Measurements from ENCODE around the gene AOPEP.

Gene AOPEP

GRCh38 chr9:95092262-95093072, 366.0 kb downstream of the AOPEP start:
- H3K27ac ChIP-seq (ENCODE audit: low read length): peak overlapping the region; percentile 77
- no peaks in the 10 kb centered on the region for H3K27me3 ChIP-seq (ENCODE audit: control insufficient read depth in 1 of 2, insufficient read depth in 2 of 2, low read length in 2 of 2)
- no peak overlapping the region for H3K4me3 ChIP-seq (ENCODE audit: low read length in 2 of 2)
- H3K4me1 ChIP-seq (ENCODE audit: control insufficient read depth, insufficient read depth, low read length): peaks cover 82% of the 10 kb centered on the region
- peak overlapping the region in 1 of 2 donors; percentile 21 for H3K9ac ChIP-seq (ENCODE audit: low read length in 2 of 2)
- H3K36me3 ChIP-seq (ENCODE audit: control insufficient read depth in 2 of 2, insufficient read depth in 2 of 2, low read length in 2 of 2): peaks cover 23 to 26% of the 10 kb centered on the region in 2 donors
- peaks cover 0 to 3% of the 10 kb centered on the region in 2 donors for H3K9me3 ChIP-seq (ENCODE audit: control insufficient read depth in 2 of 2, low read length in 2 of 2)

- no peak overlapping the region for H3K4me3 ChIP-seq (ENCODE audit: low read length in 2 of 2)
- H3K27me3 ChIP-seq (ENCODE audit: control insufficient read depth in 1 of 2, insufficient read depth in 2 of 2, low read length in 2 of 2): no peaks in the 10 kb centered on the region
- peaks cover 0 to 3% of the 10 kb centered on the region in 2 donors for H3K9me3 ChIP-seq (ENCODE audit: control insufficient read depth in 2 of 2, low read length in 2 of 2)
- peaks cover 74% of the 10 kb centered on the region for H3K4me1 ChIP-seq (ENCODE audit: control insufficient read depth, insufficient read depth, low read length)
- peak overlapping the region; percentile 77 for H3K27ac ChIP-seq (ENCODE audit: low read length)
- H3K36me3 ChIP-seq (ENCODE audit: control insufficient read depth in 2 of 2, insufficient read depth in 2 of 2, low read length in 2 of 2): peaks cover 19 to 22% of the 10 kb centered on the region in 2 donors
- H3K9ac ChIP-seq (ENCODE audit: low read length in 2 of 2): no peak overlapping the region
Observed at GRCh38 chr9:95093586-95093985, 367.1 kb downstream of the AOPEP start.

GRCh38 chr9:95094002-95094401, 367.5 kb downstream of the AOPEP start:
- peaks cover 19 to 21% of the 10 kb centered on the region in 2 donors for H3K36me3 ChIP-seq (ENCODE audit: control insufficient read depth in 2 of 2, insufficient read depth in 2 of 2, low read length in 2 of 2)
- peaks cover 70% of the 10 kb centered on the region for H3K4me1 ChIP-seq (ENCODE audit: control insufficient read depth, insufficient read depth, low read length)
- no peak overlapping the region for H3K4me3 ChIP-seq (ENCODE audit: low read length in 2 of 2)
- no peaks in the 10 kb centered on the region for H3K27me3 ChIP-seq (ENCODE audit: control insufficient read depth in 1 of 2, insufficient read depth in 2 of 2, low read length in 2 of 2)
- peaks cover 0 to 3% of the 10 kb centered on the region in 2 donors for H3K9me3 ChIP-seq (ENCODE audit: control insufficient read depth in 2 of 2, low read length in 2 of 2)
- no peak overlapping the region for H3K9ac ChIP-seq (ENCODE audit: low read length in 2 of 2)
- peak overlapping the region; percentile 24 for H3K27ac ChIP-seq (ENCODE audit: low read length)

- peaks cover 67% of the 10 kb centered on the region for H3K4me1 ChIP-seq (ENCODE audit: control insufficient read depth, insufficient read depth, low read length)
- no peak overlapping the region for H3K9ac ChIP-seq (ENCODE audit: low read length in 2 of 2)
- peaks cover 15 to 18% of the 10 kb centered on the region in 2 donors for H3K36me3 ChIP-seq (ENCODE audit: control insufficient read depth in 2 of 2, insufficient read depth in 2 of 2, low read length in 2 of 2)
- H3K9me3 ChIP-seq (ENCODE audit: control insufficient read depth in 2 of 2, low read length in 2 of 2): peaks cover 0 to 3% of the 10 kb centered on the region in 2 donors
- no peaks in the 10 kb centered on the region for H3K27me3 ChIP-seq (ENCODE audit: control insufficient read depth in 1 of 2, insufficient read depth in 2 of 2, low read length in 2 of 2)
- peak overlapping the region; percentile 49 for H3K27ac ChIP-seq (ENCODE audit: low read length)
- H3K4me3 ChIP-seq (ENCODE audit: low read length in 2 of 2): no peak overlapping the region
Observed at GRCh38 chr9:95095641-95096355, 369.3 kb downstream of the AOPEP start.

GRCh38 chr9:95096381-95096780, 369.9 kb downstream of the AOPEP start:
- Histone ChIP-seq H3K36me3 (ENCODE audit: control insufficient read depth in 2 of 2, insufficient read depth in 2 of 2, low read length in 2 of 2) (peaks cover 15 to 18% of the 10 kb centered on the region in 2 donors), H3K9me3 (ENCODE audit: control insufficient read depth in 2 of 2, low read length in 2 of 2) (peaks cover 0 to 3% of the 10 kb centered on the region in 2 donors), H3K9ac (ENCODE audit: low read length in 2 of 2) (no peak overlapping the region), H3K27me3 (ENCODE audit: control insufficient read depth in 1 of 2, insufficient read depth in 2 of 2, low read length in 2 of 2) (no peaks in the 10 kb centered on the region), H3K27ac (ENCODE audit: low read length) (peak overlapping the region; percentile 46), H3K4me1 (ENCODE audit: control insufficient read depth, insufficient read depth, low read length) (peaks cover 67% of the 10 kb centered on the region), H3K4me3 (ENCODE audit: low read length in 2 of 2) (no peak overlapping the region)

DNA sequence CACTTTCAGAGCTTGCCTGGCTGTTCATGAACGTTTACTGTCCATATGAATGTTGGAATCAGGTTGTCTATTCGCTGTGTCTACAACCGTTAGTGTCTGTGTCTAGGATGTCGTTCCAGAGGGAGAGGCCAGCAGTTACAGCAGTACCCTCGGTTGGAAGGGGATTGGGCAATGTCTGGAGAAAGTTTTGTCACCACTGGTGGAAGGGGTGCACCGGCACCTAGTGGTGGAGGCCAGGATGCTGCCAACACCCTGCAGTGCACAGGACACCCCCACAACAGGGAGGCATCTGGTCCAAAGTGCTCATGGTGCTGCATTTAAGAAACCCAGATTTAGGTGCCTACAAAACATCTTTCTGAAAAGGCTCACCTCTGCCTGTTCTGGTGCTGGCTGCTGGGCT, 370.3 kb downstream of the AOPEP start:
- Histone ChIP-seq H3K27me3 (ENCODE audit: control insufficient read depth in 1 of 2, insufficient read depth in 2 of 2, low read length in 2 of 2) (no peaks in the 10 kb centered on the region), H3K9ac (ENCODE audit: low read length in 2 of 2) (no peak overlapping the region), H3K4me1 (ENCODE audit: control insufficient read depth, insufficient read depth, low read length) (peaks cover 67% of the 10 kb centered on the region), H3K36me3 (ENCODE audit: control insufficient read depth in 2 of 2, insufficient read depth in 2 of 2, low read length in 2 of 2) (peaks cover 15 to 18% of the 10 kb centered on the region in 2 donors), H3K27ac (ENCODE audit: low read length) (peak overlapping the region; percentile 46), H3K9me3 (ENCODE audit: control insufficient read depth in 2 of 2, low read length in 2 of 2) (peaks cover 0 to 3% of the 10 kb centered on the region in 2 donors), H3K4me3 (ENCODE audit: low read length in 2 of 2) (no peak overlapping the region)

- peaks cover 0 to 3% of the 10 kb centered on the region in 2 donors for H3K9me3 ChIP-seq (ENCODE audit: control insufficient read depth in 2 of 2, low read length in 2 of 2)
- no peak overlapping the region for H3K4me3 ChIP-seq (ENCODE audit: low read length in 2 of 2)
- no peak overlapping the region for H3K9ac ChIP-seq (ENCODE audit: low read length in 2 of 2)
- H3K27ac ChIP-seq (ENCODE audit: low read length): peak overlapping the region; percentile 46
- peaks cover 67% of the 10 kb centered on the region for H3K4me1 ChIP-seq (ENCODE audit: control insufficient read depth, insufficient read depth, low read length)
- peaks cover 15 to 18% of the 10 kb centered on the region in 2 donors for H3K36me3 ChIP-seq (ENCODE audit: control insufficient read depth in 2 of 2, insufficient read depth in 2 of 2, low read length in 2 of 2)
- H3K27me3 ChIP-seq (ENCODE audit: control insufficient read depth in 1 of 2, insufficient read depth in 2 of 2, low read length in 2 of 2): no peaks in the 10 kb centered on the region
Observed at GRCh38 chr9:95097279-95097678, 370.8 kb downstream of the AOPEP start.

GRCh38 chr9:95098391-95098921, 372.0 kb downstream of the AOPEP start:
- Histone ChIP-seq H3K27me3 (ENCODE audit: control insufficient read depth in 1 of 2, insufficient read depth in 2 of 2, low read length in 2 of 2) (no peaks in the 10 kb centered on the region), H3K27ac (ENCODE audit: low read length) (peak overlapping the region; percentile 24), H3K36me3 (ENCODE audit: control insufficient read depth in 2 of 2, insufficient read depth in 2 of 2, low read length in 2 of 2) (peaks cover 15 to 16% of the 10 kb centered on the region in 2 donors), H3K9ac (ENCODE audit: low read length in 2 of 2) (no peak overlapping the region), H3K4me3 (ENCODE audit: low read length in 2 of 2) (no peak overlapping the region), H3K9me3 (ENCODE audit: control insufficient read depth in 2 of 2, low read length in 2 of 2) (peaks cover 0 to 3% of the 10 kb centered on the region in 2 donors), H3K4me1 (ENCODE audit: control insufficient read depth, insufficient read depth, low read length) (peaks cover 71% of the 10 kb centered on the region)

GRCh38 chr9:95099321-95100070, 373.0 kb downstream of the AOPEP start:
- Histone ChIP-seq H3K36me3 (ENCODE audit: control insufficient read depth in 2 of 2, insufficient read depth in 2 of 2, low read length in 2 of 2) (peaks cover 11% of the 10 kb centered on the region in 2 donors), H3K9me3 (ENCODE audit: control insufficient read depth in 2 of 2, low read length in 2 of 2) (peaks cover 0 to 3% of the 10 kb centered on the region in 2 donors), H3K4me3 (ENCODE audit: low read length in 2 of 2) (no peak overlapping the region), H3K4me1 (ENCODE audit: control insufficient read depth, insufficient read depth, low read length) (peaks cover 72% of the 10 kb centered on the region), H3K27ac (ENCODE audit: low read length) (peak overlapping the region; percentile 46), H3K9ac (ENCODE audit: low read length in 2 of 2) (no peak overlapping the region), H3K27me3 (ENCODE audit: control insufficient read depth in 1 of 2, insufficient read depth in 2 of 2, low read length in 2 of 2) (no peaks in the 10 kb centered on the region)

DNA sequence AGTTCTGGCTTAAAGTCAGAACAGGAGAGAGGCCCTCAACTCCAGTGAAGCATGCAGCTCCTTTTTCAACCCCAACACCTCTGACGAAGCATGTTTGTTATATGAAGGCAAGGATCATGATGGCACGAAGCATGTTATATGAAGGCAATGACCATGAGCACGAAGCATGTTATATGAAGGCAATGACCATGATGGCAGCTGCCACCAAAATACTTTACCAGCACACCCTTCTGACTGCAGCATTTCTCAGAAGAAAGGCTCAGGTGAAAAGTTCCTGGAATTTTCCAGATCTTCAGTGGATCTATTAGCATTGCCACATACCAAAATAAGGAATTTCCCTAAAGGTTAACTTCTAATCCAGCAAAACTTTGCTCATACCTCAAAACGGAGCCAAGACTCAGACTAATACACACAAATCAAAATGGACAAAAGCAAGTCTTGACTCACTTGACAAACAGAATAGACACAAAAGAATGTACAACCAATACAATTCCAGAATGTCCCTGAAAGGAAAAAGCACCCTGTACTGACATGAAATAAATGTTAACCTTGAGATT, 373.6 kb downstream of the AOPEP start:
- Histone ChIP-seq H3K27ac (ENCODE audit: low read length) (peak overlapping the region; percentile 46), H3K9me3 (ENCODE audit: control insufficient read depth in 2 of 2, low read length in 2 of 2) (peaks cover 0 to 3% of the 10 kb centered on the region in 2 donors), H3K4me3 (ENCODE audit: low read length in 2 of 2) (no peak overlapping the region), H3K36me3 (ENCODE audit: control insufficient read depth in 2 of 2, insufficient read depth in 2 of 2, low read length in 2 of 2) (peaks cover 8 to 11% of the 10 kb centered on the region in 2 donors), H3K27me3 (ENCODE audit: control insufficient read depth in 1 of 2, insufficient read depth in 2 of 2, low read length in 2 of 2) (no peaks in the 10 kb centered on the region), H3K9ac (ENCODE audit: low read length in 2 of 2) (no peak overlapping the region), H3K4me1 (ENCODE audit: control insufficient read depth, insufficient read depth, low read length) (peaks cover 72% of the 10 kb centered on the region)

Measured in stomach smooth muscle (tissue), 2 donors.